Common myeloid progenitor, CD34-positive (primary cell): Measurements from ENCODE around the gene LRP11.

Experiments used
- CTCF ChIA-PET: fragments of 350-600 bp; sonication (Branson Sonifier 250); formaldehyde crosslinking; loops from one replicate; lab custom pipeline; 2021; ENCODE audit warnings: antibody characterized with exemption; lab: Charles Lee
- POLR2A ChIA-PET: fragments of 350-600 bp; sonication (Branson Sonifier 250); formaldehyde crosslinking; loops from one replicate; lab custom pipeline; 2021; ENCODE audit warnings: antibody characterized with exemption; lab: Charles Lee
- DNase-seq, 3 donors: peaks; one replicate each; pipeline versions ENCODE4 v3.0.0 to v3.0.0-alpha.2; 2013
- H3K27ac ChIP-seq, 2 experiments: 1 replicate in 1 of 2; 2 replicates in 1 of 2; pipeline ENCODE4 v1.7.0; 2013; ENCODE audit warnings: inconsistent platforms in 2 of 2, low read length in 2 of 2, mild to moderate bottlenecking in 2 of 2, low read depth in 1 of 2, moderate library complexity in 1 of 2; ENCODE audit not compliant: severe bottlenecking in 2 of 2, insufficient read depth in 1 of 2, poor library complexity in 1 of 2
- H3K27me3 ChIP-seq, 5 experiments: replicated peaks in 2 of 5; 1 replicate in 3 of 5; 2 replicates in 2 of 5; pipeline versions ENCODE4 v1.6.1 to v1.7.0; 2013; ENCODE audit warnings: low read length in 4 of 5, mild to moderate bottlenecking in 2 of 5, moderate library complexity in 2 of 5, inconsistent platforms in 1 of 5; ENCODE audit not compliant: insufficient read depth in 5 of 5, control insufficient read depth in 4 of 5
- H3K36me3 ChIP-seq, 4 experiments: 1 replicate in 2 of 4; 2 replicates in 2 of 4; pipeline versions ENCODE4 v1.6.1 to v1.7.0; 2013; ENCODE audit warnings: low read length in 3 of 4, control low read depth in 1 of 4, mild to moderate bottlenecking in 1 of 4; ENCODE audit not compliant: control insufficient read depth in 4 of 4, insufficient read depth in 4 of 4
- H3K4me1 ChIP-seq, 4 experiments: 1 replicate in 3 of 4; 2 replicates in 1 of 4; pipeline versions ENCODE4 v1.6.1 to v1.7.1; 2013; ENCODE audit warnings: low read length in 3 of 4, mild to moderate bottlenecking in 3 of 4, control low read depth in 1 of 4, inconsistent platforms in 1 of 4, moderate library complexity in 1 of 4; ENCODE audit not compliant: control insufficient read depth in 4 of 4, insufficient read depth in 4 of 4; ENCODE audit errors: control extremely low read depth in 1 of 4
- H3K4me3 ChIP-seq, 7 experiments: 1 replicate in 4 of 7; 2 replicates in 3 of 7; pipeline versions ENCODE4 v1.5.1 to v1.7.0; 2013; ENCODE audit warnings: mild to moderate bottlenecking in 7 of 7, low read length in 6 of 7, moderate library complexity in 6 of 7, inconsistent platforms in 2 of 7, low read depth in 2 of 7, control low read depth in 1 of 7; ENCODE audit not compliant: insufficient read depth in 4 of 7, control insufficient read depth in 1 of 7; ENCODE audit errors: extremely low read depth in 1 of 7
- H3K9me3 ChIP-seq, 5 experiments: 1 replicate in 4 of 5; 2 replicates in 1 of 5; pipeline versions ENCODE4 v1.6.1 to v1.7.1; 2013; ENCODE audit warnings: low read length in 4 of 5, mild to moderate bottlenecking in 2 of 5, inconsistent platforms in 1 of 5, low read depth in 1 of 5, moderate library complexity in 1 of 5; ENCODE audit not compliant: control insufficient read depth in 4 of 5, insufficient read depth in 2 of 5; ENCODE audit errors: control extremely low read depth in 1 of 5
- WGBS: methylation state at CpG from one replicate; pipeline ENCODE4 v1.1.5; 2013; ENCODE audit not compliant: insufficient coverage; 5-methylcytosine and 5-hydroxymethylcytosine counted together

The LRP11 gene

DNA sequence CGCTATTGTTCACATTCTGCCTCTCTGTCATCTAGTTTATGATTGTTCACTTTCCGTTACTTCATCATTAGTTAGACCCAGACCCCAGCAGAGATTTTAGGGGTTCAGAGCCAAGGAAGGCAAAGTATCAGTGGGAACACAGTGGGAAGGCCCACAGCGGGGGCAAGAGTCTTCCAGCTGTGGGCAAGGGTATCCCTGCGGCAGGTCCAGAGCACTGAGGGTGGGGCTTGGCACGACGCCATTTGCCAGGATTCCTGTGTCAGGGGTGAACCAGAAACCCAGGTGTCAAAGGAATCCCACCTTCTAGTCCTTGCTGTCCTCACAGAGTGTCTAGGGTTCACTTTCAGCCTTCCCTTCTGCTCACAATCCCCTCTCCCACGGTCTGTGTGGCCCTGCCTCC lies 20.5 kb upstream of the LRP11 start:
- 94% methylated on average over 6 of the region's 7 CpGs for WGBS
- H3K9me3 ChIP-seq: no peaks in the 10 kb centered on the region
- H3K4me1 ChIP-seq: no peaks in the 10 kb centered on the region
- CTCF ChIA-PET: interaction anchor here (1.4 to 1.5 kb wide), 2 partner anchors 16 to 23 kb away, joined by 3 to 4 read pairs; no protein-coding TSS in a partner anchor
- no peaks in the 10 kb centered on the region for H3K36me3 ChIP-seq
- no peak overlapping the region for H3K4me3 ChIP-seq
- POLR2A ChIA-PET: no interaction called here
- no peak for DNase-seq
- peaks cover 0 to 23% (median 5%) of the 10 kb centered on the region in 5 experiments for H3K27me3 ChIP-seq
- no peak overlapping the region for H3K27ac ChIP-seq

DNA sequence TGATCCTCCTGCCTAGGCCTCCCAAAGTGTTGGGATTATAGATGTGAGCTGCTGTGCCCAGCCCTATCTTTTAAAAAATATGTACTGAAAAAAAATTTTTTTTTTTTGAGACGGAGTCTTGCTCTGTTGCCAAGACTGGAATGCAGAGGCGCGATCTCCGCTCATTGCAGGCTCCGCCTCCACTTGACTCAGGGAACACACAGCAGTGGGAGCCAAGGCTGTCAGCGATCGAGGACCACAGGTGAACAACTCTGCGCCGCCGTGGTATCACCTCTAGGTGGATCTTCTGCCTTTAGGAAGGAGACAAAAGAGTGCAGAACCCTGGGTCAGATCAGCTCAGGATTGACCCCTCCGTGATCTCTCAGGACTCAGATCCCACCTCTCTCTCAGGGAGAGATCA lies 20.1 kb upstream of the LRP11 start:
- H3K4me1 ChIP-seq: no peaks in the 10 kb centered on the region
- ChIA-PET CTCF (interaction anchor here (0.6 kb wide), 1 partner anchor 48 kb away, joined by 3 read pairs; no protein-coding TSS in a partner anchor), POLR2A (no interaction called here)
- H3K36me3 ChIP-seq: no peaks in the 10 kb centered on the region
- H3K27me3 ChIP-seq: peaks cover 0 to 23% (median 5%) of the 10 kb centered on the region in 5 experiments
- DNase-seq: no peak
- H3K9me3 ChIP-seq: no peaks in the 10 kb centered on the region
- no peak overlapping the region for H3K27ac ChIP-seq
- WGBS: 79% methylated on average over 11 of the region's 11 CpGs
- no peak overlapping the region for H3K4me3 ChIP-seq

DNA sequence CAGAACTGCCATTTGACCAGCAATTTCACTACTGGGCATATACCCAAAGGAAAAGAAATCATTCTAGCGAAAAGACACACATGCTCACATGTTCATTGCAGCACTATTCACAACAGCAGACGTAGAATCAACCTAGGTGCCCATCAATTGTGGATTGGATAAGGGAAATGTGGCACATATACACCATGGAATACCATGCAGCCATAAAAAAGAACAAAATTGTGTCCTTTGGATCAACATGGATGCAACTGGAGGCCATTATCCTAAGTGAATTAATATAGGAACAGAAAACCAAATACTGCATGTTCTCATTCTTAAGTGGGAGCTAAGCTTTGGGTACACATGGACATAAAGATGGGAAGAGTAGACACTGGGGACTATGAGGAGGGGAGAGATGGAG lies 17.7 kb upstream of the LRP11 start:
- POLR2A ChIA-PET: no interaction called here
- H3K9me3 ChIP-seq: no peaks in the 10 kb centered on the region
- no peaks in the 10 kb centered on the region for H3K4me1 ChIP-seq
- H3K27ac ChIP-seq: no peak overlapping the region
- H3K27me3 ChIP-seq: peaks cover 0 to 28% (median 8%) of the 10 kb centered on the region in 5 experiments
- no CpG with 5 or more reads among the region's 2 CpGs for WGBS
- CTCF ChIA-PET: interaction anchor here (0.8 to 1.2 kb wide), 2 partner anchors 10 to 51 kb away, joined by 3 read pairs; no protein-coding TSS in a partner anchor
- H3K36me3 ChIP-seq: no peaks in the 10 kb centered on the region
- no peak overlapping the region for H3K4me3 ChIP-seq
- no peak for DNase-seq

DNA sequence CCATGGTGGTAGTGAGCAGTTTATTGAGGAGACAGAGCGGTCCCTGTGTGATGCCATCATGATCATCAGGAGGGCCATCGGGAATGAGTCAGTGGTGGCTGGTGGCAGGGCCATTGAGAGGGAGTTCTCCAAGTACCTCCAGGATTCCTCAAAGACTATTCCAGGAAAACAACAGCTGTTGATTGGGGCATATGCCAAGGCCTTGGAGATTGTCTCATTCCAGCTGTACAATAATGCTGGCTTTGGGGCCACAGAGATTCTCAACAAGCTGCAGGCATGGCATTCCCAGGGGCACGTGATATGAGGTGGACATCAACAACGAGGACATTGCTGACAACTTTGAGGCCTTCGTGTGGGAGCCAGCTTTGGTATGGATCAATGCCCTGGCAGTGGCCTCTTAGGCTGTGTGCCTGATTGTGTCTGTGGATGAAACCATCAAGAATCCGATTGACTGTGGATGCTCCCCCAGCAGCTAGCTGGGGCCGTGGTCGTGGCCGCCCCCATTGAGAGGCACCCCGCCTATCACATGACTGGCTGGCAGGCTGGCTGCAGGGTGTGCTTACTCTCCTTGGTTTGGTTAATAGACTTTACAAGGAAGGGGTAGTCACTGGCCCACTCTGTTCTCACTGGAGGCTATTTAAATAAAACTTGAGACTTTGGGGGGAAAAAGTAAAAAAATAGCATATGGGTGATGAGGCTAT lies 17.1 kb upstream of the LRP11 start:
- Histone ChIP-seq H3K27ac (no peak overlapping the region), H3K9me3 (no peaks in the 10 kb centered on the region), H3K36me3 (no peaks in the 10 kb centered on the region), H3K27me3 (peaks cover 0 to 29% (median 10%) of the 10 kb centered on the region in 5 experiments), H3K4me3 (no peak overlapping the region), H3K4me1 (no peaks in the 10 kb centered on the region)
- POLR2A ChIA-PET: no interaction called here
- WGBS: 94% methylated on average over 7 of the region's 10 CpGs
- CTCF ChIA-PET: interaction anchor here (1.0 to 1.7 kb wide), 3 partner anchors 11 to 45 kb away, joined by 3 to 4 read pairs (median 4); no protein-coding TSS in a partner anchor
- no peak for DNase-seq

DNA sequence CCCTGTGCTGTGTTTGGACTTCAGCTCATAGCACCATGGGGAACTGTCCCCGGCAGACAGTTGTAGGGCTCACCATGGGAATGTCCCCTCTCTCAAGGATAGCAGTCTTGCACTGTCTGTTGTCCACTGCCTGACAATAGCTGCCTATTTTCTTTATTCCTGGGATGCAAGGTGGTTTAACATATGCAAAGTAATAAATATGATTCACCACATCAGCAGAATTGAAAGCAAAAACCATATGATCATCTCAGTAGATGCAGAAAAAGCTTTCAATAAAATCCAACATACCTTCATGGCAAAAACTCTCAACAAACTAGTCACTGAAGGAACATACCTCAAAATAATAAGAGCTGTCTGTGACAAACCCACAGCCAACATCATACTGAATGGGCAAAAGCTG lies 13.5 kb upstream of the LRP11 start:
- ChIA-PET CTCF (interaction anchor here (0.7 to 0.9 kb wide), 2 partner anchors 9 to 44 kb away, joined by 3 to 4 read pairs; no protein-coding TSS in a partner anchor), POLR2A (no interaction called here)
- no peaks in the 10 kb centered on the region for H3K36me3 ChIP-seq
- no peaks in the 10 kb centered on the region for H3K9me3 ChIP-seq
- 100% methylated on average over 1 of the region's 1 CpG for WGBS
- H3K27ac ChIP-seq: no peak overlapping the region
- DNase-seq: no peak
- no peak overlapping the region for H3K4me3 ChIP-seq
- H3K27me3 ChIP-seq: peaks cover 0 to 18% (median 7%) of the 10 kb centered on the region in 5 experiments
- H3K4me1 ChIP-seq: no peaks in the 10 kb centered on the region

DNA sequence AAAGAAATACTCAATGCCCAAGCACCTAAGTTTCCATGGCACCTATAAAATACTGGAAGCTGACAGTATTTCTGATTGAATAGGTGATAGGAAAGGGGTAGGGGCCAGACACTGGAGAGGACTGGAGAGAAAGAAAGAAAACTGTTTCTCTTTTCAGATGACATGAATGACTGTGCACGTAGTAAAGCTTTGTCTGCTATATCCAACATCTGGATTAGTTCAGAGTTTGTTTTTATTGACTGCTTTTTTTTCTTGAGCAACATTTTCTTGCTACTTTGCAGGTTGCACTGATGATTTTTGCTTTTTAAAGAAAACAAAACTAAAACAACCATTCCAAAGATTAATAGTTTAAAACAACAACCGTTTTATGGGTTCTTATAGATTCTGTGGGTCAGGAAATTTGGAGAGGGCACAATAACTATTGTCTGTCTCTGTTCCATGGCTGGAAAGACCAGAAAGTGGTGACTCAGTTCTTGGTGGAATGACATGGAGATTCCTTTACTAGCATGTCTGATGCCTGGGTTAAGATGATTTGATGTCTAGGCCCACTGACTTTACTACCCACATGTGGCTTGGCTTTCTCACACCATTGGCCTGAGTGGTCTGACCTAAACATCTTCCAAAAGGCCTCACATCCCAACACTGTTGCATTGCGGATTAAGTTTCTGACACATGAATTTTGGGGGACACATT lies 12.2 kb upstream of the LRP11 start:
- Histone ChIP-seq H3K9me3 (peaks cover 0 to 4% (median 0%) of the 10 kb centered on the region in 5 experiments), H3K27ac (no peak overlapping the region), H3K4me3 (no peak overlapping the region), H3K27me3 (peaks cover 0 to 17% (median 7%) of the 10 kb centered on the region in 5 experiments), H3K4me1 (no peaks in the 10 kb centered on the region), H3K36me3 (no peaks in the 10 kb centered on the region)
- POLR2A ChIA-PET: no interaction called here
- WGBS: no CpG with 5 or more reads among the region's 3 CpGs
- DNase-seq: no peak
- CTCF ChIA-PET: interaction anchor here (0.9 kb wide), 1 partner anchor 8 kb away, joined by 4 read pairs; no protein-coding TSS in a partner anchor
